Kidney (tissue), 14 donors: Measurements from ENCODE around the gene TMA7. TPM values are rescaled to one million over a fixed set of nuclear protein-coding genes. Genes with fewer than 3 reads are reported as not detected.
A peak's percentile ranks its signal among the peaks of the same experiment; 100 is the strongest.

Experiments used
- DNase-seq, 5 donors: peaks; one replicate each; pipeline ENCODE4 v3.0.0-alpha.2; 2013 to 2020
- FAIRE-seq: peaks from 2 replicates; lab custom pipeline; 2012; peaks lifted over from hg19 to GRCh38; lab: Jason Lieb, UNC
- H3K27ac ChIP-seq, 2 donors: one replicate each; pipeline ENCODE4 v1.7.0; 2013; ENCODE audit warnings: low read depth in 2 of 2, low read length in 2 of 2, inconsistent platforms in 1 of 2
- H3K27me3 ChIP-seq: one replicate; pipeline ENCODE4 v1.7.1; 2013; ENCODE audit warnings: low read length, inconsistent platforms; ENCODE audit not compliant: control insufficient read depth, insufficient read depth
- H3K36me3 ChIP-seq, 3 donors: one replicate each; pipeline versions ENCODE4 v1.7.0 to v1.7.1; 2013; ENCODE audit warnings: low read length in 3 of 3, control low read depth in 1 of 3, inconsistent platforms in 1 of 3; ENCODE audit not compliant: insufficient read depth in 3 of 3, control insufficient read depth in 2 of 3
- H3K4me1 ChIP-seq, 3 donors: one replicate each; pipeline versions ENCODE4 v1.7.0 to v1.7.1; 2013; ENCODE audit warnings: low read length in 3 of 3, inconsistent platforms in 1 of 3, low read depth in 1 of 3; ENCODE audit not compliant: control insufficient read depth in 2 of 3, insufficient read depth in 2 of 3
- H3K4me3 ChIP-seq, 3 donors: one replicate each; pipeline versions ENCODE4 v1.7.0 to v1.8.1; 2013; ENCODE audit warnings: low read length in 3 of 3, control low read depth in 1 of 3, inconsistent platforms in 1 of 3
- H3K9ac ChIP-seq, 3 donors: one replicate each; pipeline versions ENCODE4 v1.7.0 to v1.7.1; 2013; ENCODE audit warnings: low read length in 3 of 3, control low read depth in 1 of 3, inconsistent platforms in 1 of 3
- H3K9me3 ChIP-seq, 3 donors: one replicate each; pipeline versions ENCODE4 v1.7.0 to v1.7.1; 2013; ENCODE audit warnings: low read length in 3 of 3, control low read depth in 1 of 3, inconsistent platforms in 1 of 3; ENCODE audit not compliant: control insufficient read depth in 2 of 3, insufficient read depth in 1 of 3
- CTCF ChIP-seq: IDR thresholded peaks from 3 replicates; pipeline ENCODE4 v1.5.1; 2012; ENCODE audit warnings: mild to moderate bottlenecking, moderate library complexity, borderline replicate concordance; ENCODE audit not compliant: insufficient read depth; ENCODE audit errors: extremely low read depth
- intact Hi-C: fragments of 100-400 bp; cut with DNase I; formaldehyde crosslinking; loops from one replicate; pipeline ENCODE4 v1.11.1; 2022
- polyA plus RNA-seq: library from polyadenylated mRNA; stranded (reverse); fragments of 350-450 nt; fragmentation: Illumina TruSeq; extraction: RNeasy Lipid Tissue Mini Kit (QIAGEN cat#74804); gene quantifications from one replicate; pipeline ENCODE4 v1.2.3, GENCODE V29; 2014; ENCODE audit warnings: low read depth, low replicate concordance; ENCODE audit not compliant: insufficient read depth
- total RNA-seq: library from RNA; stranded (reverse); fragmentation: NEBNext Ultra II Directional; extraction: Animal tissue kit (Norgen Biotek cat#: 25700); gene quantifications from one replicate; pipeline ENCODE4 v1.2.1, GENCODE V29; 2021
- donor health status: control.
- donor health status: control.
- donor health status: control.
- donor health status: control.
- donor health status: control.
- donor health status: DM: yes; HTN: yes; CAD: no.
- donor health status: Normal renal cell carcinoma (clear cell type).

Gene TMA7
- total and polyA plus RNA-seq, 2 donors from 2014 or later = 195 to 631 TPM

- peaks cover 0 to 55% (median 54%) of the 10 kb centered on the region in 3 donors for H3K36me3 ChIP-seq
- no peaks in the 10 kb centered on the region for H3K9me3 ChIP-seq
- intact Hi-C loops = no loop called here
- no peaks in the 10 kb centered on the region for H3K4me1 ChIP-seq
- DNase-seq (peak in 1 of 5 donors; percentile 6), FAIRE-seq (no peak)
- H3K9ac ChIP-seq = no peak overlapping the region
- no peaks in the 10 kb centered on the region for H3K27me3 ChIP-seq
- no peak overlapping the region for H3K27ac ChIP-seq
- no peak for TF ChIP-seq CTCF
- H3K4me3 ChIP-seq = no peak overlapping the region
These were observed 32.4 kb upstream of the TMA7 start for GRCh38 chr3:48407542-48408099.

- Histone ChIP-seq H3K4me1 (no peaks in the 10 kb centered on the region), H3K9ac (no peak overlapping the region), H3K9me3 (no peaks in the 10 kb centered on the region), H3K4me3 (no peak overlapping the region), H3K27ac (no peak overlapping the region), H3K27me3 (no peaks in the 10 kb centered on the region), H3K36me3 (peaks cover 0 to 65% (median 61%) of the 10 kb centered on the region in 3 donors)
- peak in 2 of 5 donors; percentile 7 to 28 for DNase-seq
- intact Hi-C loops = no loop called here
- no peak for TF ChIP-seq CTCF
- no peak for FAIRE-seq
These were observed 31.2 kb upstream of the TMA7 start for GRCh38 chr3:48408823-48409281.

- no peak overlapping the region for H3K9ac ChIP-seq
- no peaks in the 10 kb centered on the region for H3K9me3 ChIP-seq
- no peak overlapping the region for H3K4me3 ChIP-seq
- peak in 3 of 5 donors; percentile 4 to 66 (median 31) for DNase-seq
- no peaks in the 10 kb centered on the region for H3K27me3 ChIP-seq
- no peaks in the 10 kb centered on the region for H3K4me1 ChIP-seq
- no peak for FAIRE-seq
- no peak for TF ChIP-seq CTCF
- peaks cover 4 to 66% (median 61%) of the 10 kb centered on the region in 3 donors for H3K36me3 ChIP-seq
- intact Hi-C loops = no loop called here
- no peak overlapping the region for H3K27ac ChIP-seq
These were observed 30.5 kb upstream of the TMA7 start for GRCh38 chr3:48409291-48410201.
